Panc1 (cell line): ENCODE data around the gene PPP1R13L. TPM values are rescaled to one million over a fixed set of nuclear protein-coding genes. Genes with fewer than 3 reads are reported as not detected.
"Not testable (repeated sequence)": the region's sequence is repeated elsewhere in the genome, so short reads cannot be mapped to it uniquely, and the experiment has no call there.

Source experiments
- ATAC-seq: fragments of 200-7000 bp; cut with Tn5 transposase; 2 replicates; pipeline ENCODE4 v1.9.1; 2020; ENCODE audit warnings: mild to moderate bottlenecking, moderate library complexity
- BruUV-seq: library from RNA; stranded (reverse); fragments of 400-500 nt; replicated peaks from 2 replicates; lab custom pipeline; 2021; lab: Mats Ljungman, UMichigan
- CTCF ChIA-PET: fragments of 300-600 bp; sonication (Branson Sonifier 250); formaldehyde crosslinking; loops from one replicate; lab custom pipeline; 2022; ENCODE audit warnings: antibody characterized with exemption; lab: Charles Lee
- POLR2A ChIA-PET: fragments of 300-600 bp; sonication (Branson Sonifier 250); formaldehyde crosslinking; loops from one replicate; lab custom pipeline; 2022; ENCODE audit warnings: antibody characterized with exemption; lab: Charles Lee
- DNase-seq: peaks from one replicate; pipeline ENCODE4 v3.0.0-alpha.2; 2010; ENCODE audit warnings: low read depth, low spot score
- H3K27ac ChIP-seq: 2 replicates; pipeline ENCODE4 v1.5.1; 2011; ENCODE audit warnings: mild to moderate bottlenecking, low read length, inconsistent platforms
- H3K27me3 ChIP-seq: fragments of 200-500 bp; sonication (Bioruptor generic); 2 replicates; pipeline ENCODE4 v1.6.0; 2014; ENCODE audit warnings: low read length, inconsistent platforms; ENCODE audit not compliant: control insufficient read depth, insufficient read depth
- H3K36me3 ChIP-seq: fragments of 200-500 bp; sonication (Bioruptor generic); 2 replicates; pipeline ENCODE4 v1.5.1; 2014; ENCODE audit warnings: inconsistent platforms, mild to moderate bottlenecking, low read length, moderate library complexity; ENCODE audit not compliant: control insufficient read depth, insufficient read depth
- H3K4me1 ChIP-seq: 2 replicates; pipeline ENCODE4 v1.5.1; 2011; ENCODE audit warnings: inconsistent platforms, mild to moderate bottlenecking, low read length, moderate library complexity; ENCODE audit not compliant: control insufficient read depth, insufficient read depth
- H3K4me3 ChIP-seq, 2 experiments: 2 replicates each; pipeline ENCODE4 v1.5.1; 2011 to 2012; ENCODE audit warnings: low read depth in 2 of 2, low read length in 2 of 2, mild to moderate bottlenecking in 2 of 2, inconsistent platforms in 1 of 2, moderate library complexity in 1 of 2
- H3K9me3 ChIP-seq: fragments of 200-500 bp; sonication (Bioruptor generic); 2 replicates; pipeline ENCODE4 v1.5.1; 2014; ENCODE audit warnings: low read depth, mild to moderate bottlenecking, inconsistent platforms, low read length, moderate library complexity; ENCODE audit not compliant: control insufficient read depth, insufficient read depth
- CTCF ChIP-seq: fragments of 450-650 bp; IDR thresholded peaks from 2 replicates; pipeline ENCODE4 v1.5.1; 2017; ENCODE audit warnings: mild to moderate bottlenecking
- POLR2AphosphoS5 ChIP-seq: IDR thresholded peaks from 2 replicates; pipeline ENCODE4 v1.6.1; 2012; ENCODE audit warnings: mild to moderate bottlenecking, low read depth, low read length, moderate library complexity
- REST ChIP-seq, 2 experiments: IDR thresholded peaks; 2 replicates each; pipeline ENCODE4 v1.6.1; 2011 to 2012; ENCODE audit warnings: low read depth in 2 of 2, control low read depth in 1 of 2, low read length in 1 of 2, mild to moderate bottlenecking in 1 of 2, moderate library complexity in 1 of 2; ENCODE audit not compliant: insufficient read depth in 1 of 2
- SIN3A ChIP-seq: IDR thresholded peaks from 2 replicates; pipeline ENCODE4 v1.6.1; 2012; ENCODE audit warnings: low read depth, mild to moderate bottlenecking, low read length, moderate library complexity, borderline replicate concordance; ENCODE audit not compliant: insufficient read depth
- TCF7L2 ChIP-seq: IDR thresholded peaks from 2 replicates; pipeline ENCODE4 v1.6.1; 2011; ENCODE audit warnings: mild to moderate bottlenecking, low read depth, low read length, inconsistent platforms
- in situ Hi-C: cut with HindIII; loops from 2 replicates; pipeline ENCODE4 v1.10.0; 2016; ENCODE audit warnings: low sequenced_read_pairs, low pct_unique_long_range_greater_than_20kb
- intact Hi-C: fragments of 100-400 bp; cut with micrococcal nuclease; formaldehyde crosslinking; loops from one replicate; pipeline ENCODE4 v1.10.0; 2022; ENCODE audit not compliant: unreplicated experiment
- total RNA-seq: library from RNA; stranded (reverse); gene quantifications from one replicate; pipeline ENCODE4 v1.2.1, GENCODE V29; 2021; ENCODE audit not compliant: unreplicated experiment

Gene PPP1R13L
- total RNA-seq, 1 experiment from 2014 or later, result 39.1 TPM

- H3K27me3 ChIP-seq, DNase-seq, H3K36me3 ChIP-seq, H3K9me3 ChIP-seq, BruUV-seq, H3K4me3 ChIP-seq, H3K27ac ChIP-seq, intact Hi-C loops, ATAC-seq, H3K4me1 ChIP-seq, in situ Hi-C loops: not testable (repeated sequence)
- TF ChIP-seq POLR2AphosphoS5, result 0 out of 2 replicates have a peak, but pooled peaks have one; percentile 6
- CTCF ChIA-PET, result interaction anchor here (0.7 kb wide), 1 partner anchor 29 kb away, joined by 3 read pairs; no protein-coding TSS in a partner anchor
- POLR2A ChIA-PET, result interaction anchor here (0.6 kb wide), 1 partner anchor 706 kb away, joined by 3 read pairs; no protein-coding TSS in a partner anchor
Observed at GRCh38 chr19:45410330-45410729, 5.5 kb upstream of the PPP1R13L start.

GRCh38 chr19:45409557-45409920 is 4.7 kb upstream of the PPP1R13L start:
- Histone ChIP-seq H3K9me3 (no peaks in the 10 kb centered on the region), H3K36me3 (peaks cover 2% of the 10 kb centered on the region; the same call in 1 of the 2 replicates), H3K27ac (no peak overlapping the region), H3K4me3 (no peak overlapping the region), H3K27me3 (no peaks in the 10 kb centered on the region), H3K4me1 (no peaks in the 10 kb centered on the region)
- no peak for ATAC-seq
- intact Hi-C loops, result no loop called here
- no peak for DNase-seq
- TF ChIP-seq POLR2AphosphoS5 (peak; percentile 33; the same call in 1 of the 2 replicates), SIN3A (no peak)
- in situ Hi-C loops, result no loop called here
- POLR2A ChIA-PET, result interaction anchor here (0.6 to 0.7 kb wide), 2 partner anchors 297 to 706 kb away, joined by 3 to 4 read pairs; no protein-coding TSS in a partner anchor
- BruUV-seq, result no TSS peak
- CTCF ChIA-PET, result interaction anchor here (0.7 kb wide), 1 partner anchor 30 kb away, joined by 3 read pairs; no protein-coding TSS in a partner anchor

- H3K4me3 ChIP-seq, result no peak overlapping the region
- no peak for TF ChIP-seq REST (IDR thresholded peaks at IDR 0.05; ENCODE audit: insufficient read depth in 1 of 2, low read depth in 2 of 2, low read length in 1 of 2)
- no peak for TF ChIP-seq CTCF
- no peak for TF ChIP-seq SIN3A
- TF ChIP-seq POLR2AphosphoS5, result no peak
- TF ChIP-seq TCF7L2, result no peak
- ATAC-seq, result no peak
- CTCF ChIA-PET, result no interaction called here
- peaks cover under 1% of the 10 kb centered on the region for H3K4me1 ChIP-seq
- H3K36me3 ChIP-seq, result peaks cover 4% of the 10 kb centered on the region; the same call in 1 of the 2 replicates
- POLR2A ChIA-PET, result interaction anchor here (0.7 kb wide), 1 partner anchor 296 kb away, joined by 4 read pairs; no protein-coding TSS in a partner anchor
- H3K27me3 ChIP-seq, result no peaks in the 10 kb centered on the region
- intact Hi-C loops, result no loop called here
- DNase-seq, result no peak
- in situ Hi-C loops, result no loop called here
- H3K9me3 ChIP-seq, result no peaks in the 10 kb centered on the region
- 0 out of 2 replicates have a peak overlapping the region, but pooled peaks have one; percentile 2 for H3K27ac ChIP-seq
- BruUV-seq, result TSS peak; percentile 90
Observed at GRCh38 chr19:45408830-45409556, 4.1 kb upstream of the PPP1R13L start.
